Neural cell (in vitro differentiated cells): ENCODE results near the gene OPRM1. TPM values are rescaled to one million over a fixed set of nuclear protein-coding genes. Genes with fewer than 3 reads are reported as not detected.

Experiments
- H2AFZ ChIP-seq: fragments of 200-600, 300-800 bp; sonication (generic), shearing (Covaris generic); 2 replicates; pipeline ENCODE4 v1.6.0; 2014; ENCODE audit warnings: low read depth, mild to moderate bottlenecking, antibody characterized with exemption, low read length, moderate library complexity
- H3F3A ChIP-seq: fragments of 200-600 bp; shearing (Covaris generic); 2 replicates; pipeline ENCODE4 v1.6.1; 2016; ENCODE audit warnings: mild to moderate bottlenecking, moderate library complexity, mixed read lengths, antibody characterized with exemption, low read length; ENCODE audit not compliant: insufficient read depth, poor library complexity, severe bottlenecking
- H3K27ac ChIP-seq: fragments of 200-600, 300-800 bp; sonication (generic), shearing (Covaris generic); 2 replicates; pipeline ENCODE4 v1.5.1; 2014; ENCODE audit warnings: mild to moderate bottlenecking, low read length, moderate library complexity
- H3K27me3 ChIP-seq: fragments of 300-800, 200-600 bp; sonication (generic), shearing (Covaris generic); 2 replicates; pipeline ENCODE4 v1.6.0; 2014; ENCODE audit warnings: mild to moderate bottlenecking, low read depth, low read length, moderate library complexity; ENCODE audit not compliant: insufficient read depth
- H3K36me3 ChIP-seq: fragments of 300-800, 200-600 bp; sonication (generic), shearing (Covaris generic); 2 replicates; pipeline ENCODE4 v1.5.1; 2014; ENCODE audit warnings: mild to moderate bottlenecking, antibody characterized with exemption, low read length, moderate library complexity; ENCODE audit not compliant: insufficient read depth
- H3K4me2 ChIP-seq: fragments of 300-800, 200-600 bp; sonication (generic), shearing (Covaris generic); 2 replicates; pipeline ENCODE4 v1.6.0; 2014; ENCODE audit warnings: mild to moderate bottlenecking, low read length
- H3K4me3 ChIP-seq: fragments of 300-800, 200-600 bp; sonication (generic), shearing (Covaris generic); 2 replicates; pipeline ENCODE4 v1.5.1; 2014; ENCODE audit warnings: mild to moderate bottlenecking, low read length, moderate library complexity
- H3K79me2 ChIP-seq: fragments of 200-600 bp; shearing (Covaris generic); replicated peaks from 2 replicates; pipeline ENCODE4 v1.6.0; 2014; ENCODE audit warnings: mild to moderate bottlenecking, low read length, moderate library complexity; ENCODE audit not compliant: insufficient read depth
- H3K9ac ChIP-seq: fragments of 300-800, 200-600 bp; sonication (generic), shearing (Covaris generic); 2 replicates; pipeline ENCODE4 v1.6.1; 2016; ENCODE audit warnings: mild to moderate bottlenecking, low read length, mixed read lengths
- H3K9me2 ChIP-seq: fragments of 200-600 bp; shearing (Covaris generic); 2 replicates; pipeline ENCODE4 v1.6.1; 2016; ENCODE audit warnings: mild to moderate bottlenecking, low read length, mixed read lengths; ENCODE audit not compliant: insufficient read depth
- H3K9me3 ChIP-seq: fragments of 200-600, 300-800 bp; sonication (generic), shearing (Covaris generic); 2 replicates; pipeline ENCODE4 v1.6.1; 2016; ENCODE audit warnings: mild to moderate bottlenecking, mixed run types, low read length, moderate library complexity, mixed read lengths
- H4K20me1 ChIP-seq: fragments of 200-600 bp; shearing (Covaris generic); 2 replicates; pipeline ENCODE4 v1.6.1; 2016; ENCODE audit warnings: mild to moderate bottlenecking, mixed run types; ENCODE audit not compliant: insufficient read depth
- CTCF ChIP-seq: fragments of 450-650 bp; IDR thresholded peaks from 2 replicates; pipeline ENCODE4 v1.5.1; 2014; ENCODE audit warnings: antibody characterized with exemption, mild to moderate bottlenecking, moderate library complexity; ENCODE audit not compliant: poor library complexity, severe bottlenecking
- EP300 ChIP-seq: fragments of 450-650 bp; conservative IDR thresholded peaks from 2 replicates; pipeline ENCODE4 v1.6.1; 2014; ENCODE audit warnings: antibody characterized with exemption, mild to moderate bottlenecking, moderate library complexity; ENCODE audit not compliant: poor library complexity, severe bottlenecking
- EZH2 ChIP-seq: fragments of 200-600, 300-800 bp; shearing (Covaris generic), sonication (generic); IDR thresholded peaks from 2 replicates; pipeline ENCODE4 v1.6.1; 2014; ENCODE audit warnings: antibody characterized with exemption, low read length, borderline replicate concordance, mild to moderate bottlenecking; ENCODE audit not compliant: insufficient read depth, poor library complexity, severe bottlenecking
- MXI1 ChIP-seq: fragments of 450-650 bp; conservative IDR thresholded peaks from 2 replicates; pipeline ENCODE4 v1.6.1; 2014; ENCODE audit warnings: antibody characterized with exemption, mild to moderate bottlenecking; ENCODE audit not compliant: poor library complexity, severe bottlenecking
- POLR2AphosphoS5 ChIP-seq: IDR thresholded peaks from 2 replicates; pipeline ENCODE4 v1.6.1; 2012
- RAD21 ChIP-seq: fragments of 450-650 bp; conservative IDR thresholded peaks from 2 replicates; pipeline ENCODE4 v1.6.1; 2014; ENCODE audit warnings: antibody characterized with exemption, mild to moderate bottlenecking, moderate library complexity
- REST ChIP-seq: IDR thresholded peaks from 2 replicates; pipeline ENCODE4 v1.6.1; 2012; ENCODE audit warnings: borderline replicate concordance
- SMC3 ChIP-seq: fragments of 450-650 bp; conservative IDR thresholded peaks from 2 replicates; pipeline ENCODE4 v1.6.1; 2014; ENCODE audit warnings: antibody characterized with exemption, mild to moderate bottlenecking, moderate library complexity; ENCODE audit not compliant: poor library complexity
- TAF1 ChIP-seq: IDR thresholded peaks from 2 replicates; pipeline ENCODE4 v1.6.1; 2012; ENCODE audit warnings: low read depth
- polyA plus RNA-seq: library from polyadenylated mRNA; depleted of rRNA; stranded (reverse); fragments of >200 nt; gene quantifications from 2 replicates; pipeline ENCODE4 v1.2.3, GENCODE V29; 2014

OPRM1 gene
- polyA plus RNA-seq, 1 donor from 2014 or later, result 1.5 TPM

GRCh38 chr6:154226461-154226860 is 187.4 kb downstream of the OPRM1 start:
- H3K4me2 ChIP-seq, result no peak overlapping the region

DNA sequence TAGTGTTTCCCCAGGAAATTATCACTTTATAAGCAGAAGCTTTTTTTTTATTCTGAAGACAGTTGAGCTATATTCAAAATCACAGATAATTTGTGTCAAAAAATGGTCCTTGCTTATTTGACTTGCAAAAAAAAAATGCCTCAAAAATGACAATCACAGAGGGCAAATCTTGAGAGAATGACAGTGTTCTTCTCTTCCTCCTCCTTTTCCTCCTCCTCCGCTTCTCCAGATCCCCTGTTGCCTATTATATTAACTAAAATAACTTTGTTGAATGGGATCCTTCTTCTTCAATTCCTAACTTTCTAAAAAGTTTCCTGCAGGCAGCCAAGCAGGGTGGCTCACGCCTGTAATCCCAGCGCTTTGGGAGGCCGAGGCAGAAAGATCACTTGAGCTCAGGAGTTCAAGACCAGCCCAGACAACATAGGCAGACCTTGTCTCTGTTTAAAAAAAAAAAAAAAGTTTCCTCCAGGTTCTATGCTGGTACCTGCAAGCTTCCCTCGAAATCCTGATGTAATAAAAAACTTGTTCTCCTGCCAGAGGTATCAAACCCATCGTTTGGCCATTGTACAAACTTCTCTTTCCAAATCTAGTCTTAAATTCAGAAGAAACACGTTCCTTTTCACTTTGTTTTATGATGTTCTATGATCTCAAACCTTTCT is 189.0 kb downstream of the OPRM1 start:
- no peaks in the 10 kb centered on the region for H4K20me1 ChIP-seq
- H3K9ac ChIP-seq, result no peak overlapping the region
- H3K9me3 ChIP-seq, result no peaks in the 10 kb centered on the region
- no peak overlapping the region for H3K4me3 ChIP-seq
- no peaks in the 10 kb centered on the region for H3F3A ChIP-seq
- no peak overlapping the region for H3K4me2 ChIP-seq
- no peaks in the 10 kb centered on the region for H3K36me3 ChIP-seq
- no peak overlapping the region for H2AFZ ChIP-seq
- no peaks in the 10 kb centered on the region for H3K27me3 ChIP-seq
- no peaks in the 10 kb centered on the region for H3K79me2 ChIP-seq
- H3K27ac ChIP-seq, result no peak overlapping the region
- no peaks in the 10 kb centered on the region for H3K9me2 ChIP-seq
- TF ChIP-seq EP300, result no peak
- no peak for TF ChIP-seq CTCF
- TF ChIP-seq RAD21, result no peak
- no peak for TF ChIP-seq EZH2
- TF ChIP-seq SMC3, result no peak
- no peak for TF ChIP-seq TAF1

More at GRCh38 chr6:154226461-154226860, 187.4 kb downstream of the OPRM1 start:
- Histone ChIP-seq H3K36me3 (no peaks in the 10 kb centered on the region), H3K27me3 (no peaks in the 10 kb centered on the region), H3K9ac (no peak overlapping the region), H2AFZ (no peak overlapping the region), H3K4me3 (no peak overlapping the region), H3K79me2 (no peaks in the 10 kb centered on the region), H3K9me2 (no peaks in the 10 kb centered on the region), H4K20me1 (no peaks in the 10 kb centered on the region), H3F3A (no peaks in the 10 kb centered on the region), H3K27ac (no peak overlapping the region), H3K9me3 (no peaks in the 10 kb centered on the region)
- TF ChIP-seq TAF1 (no peak), POLR2AphosphoS5 (no peak), SMC3 (no peak), REST (no peak), EZH2 (no peak), CTCF (no peak), MXI1 (no peak), EP300 (no peak), RAD21 (no peak)
